Stimulated activated CD4-positive, alpha-beta T cell treated with anti-CD3 and anti-CD28 coated beads, Interleukin-4, amount 100 ng/mL, for 4 hours (primary cell): ENCODE results near the gene NUCB1.
"Not testable (repeated sequence)": the region's sequence is repeated elsewhere in the genome, so short reads cannot be mapped to it uniquely, and the experiment has no call there.

ENCODE experiments used
- DNase-seq, 2 experiments: peaks; one replicate each; pipeline ENCODE4 v3.0.0-alpha.2; 2020

Gene NUCB1

GRCh38 chr19:48874303-48875135 lies 25.6 kb upstream of the NUCB1 start:
- no peak for DNase-seq

- DNase-seq: peak; percentile 44 to 65
Observed at GRCh38 chr19:48876043-48876981, 23.8 kb upstream of the NUCB1 start.

- no peak for DNase-seq
Observed at GRCh38 chr19:48877855-48878195, 22.3 kb upstream of the NUCB1 start.

- DNase-seq: no peak
Observed at GRCh38 chr19:48878196-48879024, 21.7 kb upstream of the NUCB1 start.

GRCh38 chr19:48879025-48879637 lies 21.0 kb upstream of the NUCB1 start:
- no peak for DNase-seq

- not testable (repeated sequence) for DNase-seq
Observed at GRCh38 chr19:48879696-48880095, 20.4 kb upstream of the NUCB1 start.

GRCh38 chr19:48881741-48882657 lies 18.1 kb upstream of the NUCB1 start:
- DNase-seq: no peak

GRCh38 chr19:48883726-48884125 lies 16.4 kb upstream of the NUCB1 start:
- DNase-seq: no peak

- no peak for DNase-seq
Observed at GRCh38 chr19:48887861-48888612, 12.1 kb upstream of the NUCB1 start.

- not testable (repeated sequence) for DNase-seq
Observed at GRCh38 chr19:48889496-48889895, 10.6 kb upstream of the NUCB1 start.

GRCh38 chr19:48890551-48890950 lies 9.6 kb upstream of the NUCB1 start:
- DNase-seq: no peak

GRCh38 chr19:48895226-48895625 lies 4.9 kb upstream of the NUCB1 start:
- DNase-seq: no peak

- DNase-seq: peak; percentile 45 to 50
Observed at GRCh38 chr19:48896191-48896720, 3.9 kb upstream of the NUCB1 start.

- no peak for DNase-seq
Observed at GRCh38 chr19:48897181-48897580, 2.9 kb upstream of the NUCB1 start.

- DNase-seq: not testable (repeated sequence)
Observed at GRCh38 chr19:48899386-48899749, 744 bp upstream of the NUCB1 start.

GRCh38 chr19:48900477-48901406 lies 630 bp downstream of the NUCB1 start:
- no peak for DNase-seq

- not testable (repeated sequence) for DNase-seq
Observed at GRCh38 chr19:48902291-48902690, 2.2 kb downstream of the NUCB1 start.

GRCh38 chr19:48903788-48904187 lies 3.7 kb downstream of the NUCB1 start:
- DNase-seq: not testable (repeated sequence)

GRCh38 chr19:48905664-48906063 lies 5.6 kb downstream of the NUCB1 start:
- DNase-seq: no peak
